ENCODE results near the gene PRDM8. TPM values are rescaled to one million over a fixed set of nuclear protein-coding genes. Genes with fewer than 3 reads are reported as not detected.

Gene PRDM8
- total RNA-seq, 1 donor from 2014 or later: 2.6 TPM

DNA sequence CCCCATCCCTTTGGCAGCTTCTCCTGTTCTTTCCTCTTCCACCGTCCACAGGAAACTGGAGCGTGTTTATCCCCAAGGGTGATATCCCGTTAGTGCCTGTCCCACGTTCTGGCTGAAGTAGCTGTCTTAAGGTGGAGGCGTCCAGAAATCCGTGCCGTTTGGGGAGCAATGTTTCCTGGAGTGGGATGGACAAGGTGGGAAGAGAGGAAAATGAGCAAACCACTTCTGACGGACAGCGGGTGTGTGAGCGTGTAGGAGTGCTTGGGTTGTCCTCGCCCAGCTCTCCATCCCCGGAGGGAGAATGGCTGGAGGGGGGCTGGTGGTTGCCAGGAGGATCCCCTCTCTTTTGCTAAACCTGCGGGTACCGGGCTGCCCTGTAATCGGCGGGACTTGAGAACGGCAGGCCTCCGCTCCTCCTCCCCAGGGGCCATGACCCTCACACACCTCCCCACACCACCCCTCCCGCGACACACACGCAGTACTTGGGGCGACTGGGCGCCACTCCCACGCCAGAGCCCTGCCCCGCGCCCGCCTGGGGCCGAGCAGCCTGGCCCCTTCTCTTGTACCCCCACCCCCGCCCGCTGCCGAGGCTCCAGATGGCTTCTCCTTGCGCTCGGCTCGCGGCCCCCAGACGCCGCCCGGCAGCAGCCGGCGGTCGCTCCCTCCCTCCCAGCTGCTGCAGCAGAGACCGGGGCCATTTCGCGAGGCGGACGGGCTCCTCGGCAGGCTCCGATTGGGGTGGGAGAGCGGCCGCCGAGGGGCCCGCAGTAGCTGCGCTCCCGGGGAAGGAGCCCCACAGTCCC, 13.9 kb upstream of the PRDM8 start:
- DNase-seq (ENCODE audit: low spot score): no peak

DNA sequence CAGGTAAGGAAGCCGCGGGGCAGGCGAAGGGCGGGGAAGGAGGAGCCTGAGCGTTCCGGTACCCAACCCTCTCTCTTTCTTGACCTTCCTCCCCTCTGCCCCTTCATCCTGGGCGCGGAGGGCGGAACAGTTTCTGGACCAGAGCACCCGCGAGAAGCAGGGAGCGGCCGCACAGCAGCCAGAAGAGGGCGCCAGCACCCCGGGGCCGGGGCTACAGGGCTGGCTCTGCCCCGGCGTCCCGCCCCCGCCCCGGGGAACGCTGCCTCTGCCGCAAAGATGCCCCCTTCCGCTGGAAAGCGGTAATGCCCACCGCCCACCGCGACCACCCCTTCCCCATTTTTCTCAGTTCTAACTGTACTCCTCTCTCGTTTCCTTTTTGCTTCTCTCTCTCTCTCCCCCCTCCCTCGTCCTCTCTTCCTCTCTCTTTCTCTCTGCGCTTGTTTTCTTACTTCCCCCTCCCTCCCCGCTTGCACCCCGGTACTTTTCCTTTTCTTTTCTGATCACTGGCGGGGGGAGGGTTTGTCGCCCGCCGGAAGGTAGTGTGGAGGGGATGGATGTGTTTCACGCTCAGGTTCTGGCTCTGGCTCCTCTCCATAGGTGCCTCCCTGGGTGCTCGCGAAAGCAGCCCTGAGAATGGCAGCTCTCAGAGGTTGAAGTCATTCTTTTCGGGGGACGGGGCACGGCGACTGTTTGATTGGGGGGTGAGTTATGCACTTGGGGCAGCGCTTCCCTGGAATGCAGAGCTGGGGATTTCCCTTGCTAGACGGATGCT, 13.1 kb upstream of the PRDM8 start:
- peak; percentile 96 for DNase-seq (ENCODE audit: low spot score)

- no peak for DNase-seq (ENCODE audit: low spot score)
These were observed 12.2 kb upstream of the PRDM8 start for GRCh38 chr4:80184825-80185756.

DNA sequence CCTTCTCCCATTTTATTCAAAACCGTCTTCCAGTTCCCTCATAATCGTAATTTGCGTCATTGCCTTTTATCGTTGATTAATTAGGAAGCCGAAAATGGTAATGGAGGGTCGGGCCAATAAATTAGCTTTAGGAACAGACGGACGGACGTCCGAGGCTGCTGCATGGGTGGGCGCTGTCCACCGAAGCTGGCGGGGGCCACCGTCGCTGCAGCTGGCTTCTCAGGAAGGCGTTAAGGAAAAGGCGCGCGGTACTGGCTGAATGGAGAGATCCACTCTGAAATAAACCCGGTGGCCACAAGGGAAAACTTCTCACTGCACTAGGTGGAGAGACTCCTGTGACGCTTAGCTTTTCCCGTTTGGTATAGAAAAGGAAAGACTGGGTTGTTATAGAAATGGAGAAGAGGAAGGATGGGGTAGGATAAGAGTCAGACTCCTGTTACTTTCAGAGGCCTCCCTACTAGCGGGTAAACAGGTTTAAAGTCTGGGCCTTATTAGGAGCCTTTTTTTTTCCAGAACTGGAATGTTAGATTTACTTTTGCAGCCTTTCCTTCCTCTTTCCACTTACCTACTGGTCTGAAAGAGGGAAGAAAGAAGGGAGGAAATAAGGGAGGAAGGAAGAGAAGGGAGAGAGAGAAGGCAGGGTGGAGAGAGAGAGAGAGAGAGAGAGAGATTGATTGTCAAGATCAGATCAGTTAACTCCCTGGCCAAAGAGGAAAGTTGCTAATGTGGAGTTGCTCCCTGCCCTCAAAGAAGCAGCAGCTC, 11.3 kb upstream of the PRDM8 start:
- no peak for DNase-seq (ENCODE audit: low spot score)

GRCh38 chr4:80186676-80187075, 10.6 kb upstream of the PRDM8 start:
- DNase-seq (ENCODE audit: low spot score): no peak

DNA sequence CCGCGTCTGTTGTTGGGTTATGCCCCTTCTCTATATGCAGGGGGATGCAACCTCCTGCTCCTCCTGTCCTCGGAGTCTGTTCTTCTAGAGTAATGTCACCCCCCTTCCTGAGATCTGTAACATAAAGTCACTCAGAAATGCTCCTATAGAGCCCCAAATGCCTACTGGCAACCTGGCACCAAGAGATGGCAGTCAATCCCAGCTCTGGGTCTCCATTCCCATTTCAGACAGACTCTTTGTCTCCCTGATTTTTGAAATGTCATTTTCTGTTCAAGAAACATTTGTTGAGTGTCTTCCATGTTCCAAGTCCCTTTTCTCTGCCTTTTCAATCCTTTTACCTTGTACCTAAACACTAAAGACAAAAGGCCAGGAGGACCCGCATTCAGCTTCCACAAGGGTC, 9.6 kb upstream of the PRDM8 start:
- DNase-seq (ENCODE audit: low spot score): no peak

DNA sequence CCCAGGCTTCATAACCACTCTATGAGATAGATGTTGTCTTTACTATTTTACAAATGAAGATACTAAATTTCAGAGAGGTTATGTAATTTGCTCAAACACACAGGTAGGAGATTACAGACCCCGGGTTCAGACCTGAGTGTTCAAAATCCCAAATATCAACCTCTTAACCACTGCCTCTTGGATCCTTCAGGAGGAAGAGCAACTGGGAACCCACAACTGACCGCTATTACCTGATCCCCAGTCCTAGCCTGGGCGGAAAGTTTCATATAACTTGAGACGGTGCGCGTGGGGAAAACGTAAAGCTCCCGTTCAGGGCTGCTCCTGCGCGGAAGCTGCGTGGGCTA, 8.9 kb upstream of the PRDM8 start:
- DNase-seq (ENCODE audit: low spot score): no peak

DNA sequence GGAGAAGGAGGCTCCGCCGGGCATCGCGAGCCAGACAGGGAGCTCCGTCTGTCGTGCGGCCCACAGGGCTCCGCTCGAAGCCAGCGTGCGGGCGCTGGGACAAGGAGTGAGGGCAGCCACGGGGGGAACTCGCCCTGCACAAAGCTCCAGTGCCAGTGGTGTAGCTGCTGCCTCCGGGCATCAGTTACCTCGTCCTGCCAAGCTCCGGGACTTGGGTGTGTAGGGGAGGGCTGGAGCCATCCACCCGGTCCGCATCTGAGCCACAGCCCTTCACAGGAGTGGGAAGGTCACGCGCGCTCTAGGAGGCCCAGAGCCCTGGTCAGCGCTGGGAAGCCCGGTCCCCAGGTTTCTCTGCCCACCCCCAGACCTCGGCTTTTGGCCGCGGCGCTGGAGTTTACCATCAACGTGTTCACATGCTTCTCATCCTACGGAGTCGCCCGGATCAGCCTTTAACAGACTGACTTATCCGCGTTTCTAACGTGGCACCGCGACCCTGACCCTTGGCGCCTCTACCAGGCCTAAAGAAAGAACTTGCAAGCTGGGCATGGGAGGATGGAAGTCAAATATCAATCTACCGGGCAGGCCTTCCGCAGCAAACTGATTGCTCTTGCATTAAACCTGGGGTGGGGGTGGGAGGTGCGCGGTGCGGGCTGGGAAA, 8.4 kb upstream of the PRDM8 start:
- no peak for DNase-seq (ENCODE audit: low spot score)

DNA sequence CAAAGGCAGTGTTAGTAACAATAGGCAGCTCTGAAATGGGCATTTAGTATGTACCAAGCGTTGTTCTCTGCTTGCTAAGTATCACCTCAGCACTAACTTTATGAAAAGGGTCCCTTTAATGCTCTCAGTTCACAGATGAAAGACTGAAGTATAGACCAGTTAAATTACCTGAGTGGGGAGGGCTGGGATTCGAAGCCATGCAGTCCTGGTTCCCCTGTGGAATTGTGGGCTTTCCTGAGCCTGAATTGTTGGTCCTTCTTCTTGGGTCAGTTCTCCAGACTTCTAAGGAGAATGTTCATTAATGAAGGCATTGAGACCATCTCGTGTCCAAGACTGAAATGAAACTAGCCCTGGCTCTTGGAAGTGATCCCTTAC, 7.7 kb upstream of the PRDM8 start:
- DNase-seq (ENCODE audit: low spot score): no peak

- no peak for DNase-seq (ENCODE audit: low spot score)
These were observed 7.2 kb upstream of the PRDM8 start for GRCh38 chr4:80189956-80190677.

- no peak for DNase-seq (ENCODE audit: low spot score)
These were observed 4.9 kb upstream of the PRDM8 start for GRCh38 chr4:80192252-80192866.

DNA sequence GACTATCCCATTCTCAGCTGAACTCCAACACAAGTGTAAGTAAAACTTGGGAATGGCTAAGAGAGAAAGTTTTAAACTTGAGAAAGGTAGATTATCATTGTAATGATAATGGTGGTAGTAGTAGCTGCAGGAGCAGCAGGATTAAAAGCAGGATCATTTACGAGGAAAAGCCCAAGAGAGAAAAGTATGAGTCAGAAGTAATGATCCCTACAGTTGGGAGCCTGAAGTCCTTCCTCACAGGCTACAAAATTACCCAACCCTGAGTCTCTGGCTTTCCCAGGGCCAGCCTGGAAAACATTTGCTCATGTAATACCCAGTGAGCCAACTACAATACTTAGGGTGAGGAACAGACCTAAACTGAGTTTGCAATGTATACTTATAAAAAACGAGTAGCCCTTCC, 4.4 kb upstream of the PRDM8 start:
- DNase-seq (ENCODE audit: low spot score): no peak

GRCh38 chr4:80195441-80196140, 1.7 kb upstream of the PRDM8 start:
- no peak for DNase-seq (ENCODE audit: low spot score)

DNA sequence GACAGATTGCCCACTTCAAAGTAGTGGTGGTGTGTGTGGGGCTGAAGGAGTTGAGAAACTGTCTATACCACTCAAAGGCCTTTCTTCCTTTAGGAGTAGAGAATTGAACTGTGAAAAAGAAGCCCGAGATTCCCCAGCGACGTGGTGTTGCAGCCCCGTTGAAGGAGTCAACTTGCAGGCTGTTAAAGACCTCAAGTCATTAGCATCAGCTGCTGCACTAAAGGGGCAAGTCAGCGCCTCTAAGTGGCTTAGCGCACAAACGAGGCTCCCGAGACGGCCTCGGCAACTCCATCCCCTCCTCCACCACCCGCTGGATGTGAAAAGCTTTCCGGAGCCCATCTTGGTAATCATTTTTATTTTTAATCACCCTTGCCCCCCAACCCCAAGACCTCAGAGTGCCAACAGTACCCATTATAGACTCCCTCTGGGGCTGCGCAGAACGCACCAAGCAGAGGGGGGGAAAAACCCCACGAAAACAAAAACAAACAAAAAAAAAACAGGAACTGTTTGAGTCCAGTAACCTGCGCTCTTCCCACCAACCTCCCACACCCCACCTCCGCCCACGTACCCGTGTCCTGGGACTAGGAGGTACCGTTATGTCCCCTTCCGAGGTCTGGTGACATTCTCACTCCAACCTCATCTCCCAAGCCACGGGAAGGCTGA, 913 bp upstream of the PRDM8 start:
- no peak for DNase-seq (ENCODE audit: low spot score)

DNA sequence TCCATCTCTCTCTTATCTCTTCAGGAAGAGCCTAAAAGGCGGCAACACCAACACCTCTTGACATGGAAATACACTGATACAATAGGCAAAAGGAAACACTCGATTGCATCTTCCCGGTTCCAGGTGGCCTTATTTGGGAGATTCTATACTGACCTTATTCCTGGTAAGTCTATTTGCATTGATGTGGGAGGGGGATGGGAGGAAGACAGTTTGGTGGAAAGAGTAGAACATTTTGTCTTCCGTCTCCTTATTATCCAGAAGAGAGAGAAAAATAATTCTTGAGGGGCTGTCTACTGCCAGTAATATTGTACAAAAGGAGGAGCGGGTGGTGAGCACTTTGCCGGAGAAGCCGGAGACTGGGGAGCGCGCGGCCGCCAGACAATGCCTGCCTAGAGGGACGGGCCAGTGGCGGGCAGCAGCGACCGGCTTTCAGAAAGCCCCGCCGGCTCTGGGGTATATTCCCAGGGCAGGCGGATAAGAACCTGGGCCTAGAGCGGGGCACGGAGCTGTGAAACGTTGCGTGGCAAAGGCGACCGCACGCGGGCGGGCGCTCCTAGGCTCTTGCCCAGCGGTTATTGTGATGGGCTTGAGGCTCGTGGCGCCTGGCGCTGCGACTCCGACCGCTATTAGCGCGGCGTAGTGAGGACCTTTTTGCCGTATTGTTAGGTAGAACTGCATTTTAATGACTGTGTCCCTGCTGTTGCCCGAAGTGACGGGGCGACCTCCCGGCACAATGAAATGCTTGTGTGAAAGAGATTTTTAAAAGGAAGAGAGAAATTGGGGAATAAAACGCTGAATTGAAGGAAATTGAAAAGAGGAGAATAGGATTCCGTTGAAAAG, 518 bp downstream of the PRDM8 start:
- DNase-seq (ENCODE audit: low spot score): no peak

- DNase-seq (ENCODE audit: low spot score): no peak
These were observed 1.1 kb downstream of the PRDM8 start for GRCh38 chr4:80198441-80198837.

- no peak for DNase-seq (ENCODE audit: low spot score)
These were observed 1.8 kb downstream of the PRDM8 start for GRCh38 chr4:80199004-80199560.

All from mesenteric fat pad (tissue), 1 donor.